Vagina (tissue), 2 donors: ENCODE results near the gene PHKG2. TPM values are rescaled to one million over a fixed set of nuclear protein-coding genes. Genes with fewer than 3 reads are reported as not detected.

ENCODE experiments used
- DNase-seq, 2 donors: peaks; one replicate each; pipeline ENCODE4 v3.0.0-alpha.2; 2017; ENCODE audit errors: extremely low spot score in 2 of 2
- H3K27ac ChIP-seq: fragments of 200-600 bp; sonication (generic); one replicate; pipeline ENCODE4 v1.5.1; 2019
- H3K27me3 ChIP-seq: fragments of 200-600 bp; sonication (generic); one replicate; pipeline ENCODE4 v1.5.1; 2019
- H3K36me3 ChIP-seq, 2 donors: fragments of 200-600 bp; sonication (generic); one replicate each; pipeline ENCODE4 v1.5.1; 2017 to 2019
- H3K4me1 ChIP-seq: fragments of 200-600 bp; sonication (generic); one replicate; pipeline ENCODE4 v1.5.1; 2019
- H3K4me3 ChIP-seq, 2 donors: fragments of 200-600 bp; sonication (generic); 1 replicate in 1 of 2; 2 replicates in 1 of 2; pipeline ENCODE4 v1.5.1; 2016 to 2019
- H3K9me3 ChIP-seq: fragments of 200-600 bp; sonication (generic); one replicate; pipeline ENCODE4 v1.5.1; 2019
- POLR2A ChIP-seq, 2 donors: fragments of 450-650 bp; IDR thresholded peaks; one replicate each; pipeline ENCODE4 v1.6.1; 2017; ENCODE audit warnings: antibody characterized with exemption in 2 of 2, mild to moderate bottlenecking in 2 of 2, moderate library complexity in 2 of 2
- POLR2AphosphoS5 ChIP-seq, 2 donors: sonication (generic); formaldehyde crosslinking; IDR thresholded peaks; one replicate each; pipeline ENCODE4 v1.9.0; 2017; ENCODE audit warnings: antibody characterized with exemption in 2 of 2, mild to moderate bottlenecking in 2 of 2, low read depth in 1 of 2; ENCODE audit not compliant: insufficient read depth in 1 of 2
- intact Hi-C: fragments of 100-400 bp; cut with DNase I; formaldehyde crosslinking; loops from one replicate; pipeline ENCODE4 v1.15.1; 2023
- total RNA-seq: library from RNA; depleted of rRNA; stranded (reverse); fragments of >200 nt; gene quantifications from one replicate; pipeline ENCODE4 v1.2.3, GENCODE V29; 2016
- TF ChIP-seq, protein P1 (sequence below), 3 experiments: fragments of 450-650 bp in 2 of 3; fragments of 200-600 bp in 1 of 3; sonication (generic) in 1 of 3; IDR thresholded peaks; one replicate each; pipeline ENCODE4 v1.5.1; 2017 to 2019; ENCODE audit warnings: antibody characterized with exemption in 3 of 3, mild to moderate bottlenecking in 2 of 3, moderate library complexity in 2 of 3

PHKG2 gene
- total RNA-seq, 1 donor from 2014 or later, result 32.9 TPM

DNA sequence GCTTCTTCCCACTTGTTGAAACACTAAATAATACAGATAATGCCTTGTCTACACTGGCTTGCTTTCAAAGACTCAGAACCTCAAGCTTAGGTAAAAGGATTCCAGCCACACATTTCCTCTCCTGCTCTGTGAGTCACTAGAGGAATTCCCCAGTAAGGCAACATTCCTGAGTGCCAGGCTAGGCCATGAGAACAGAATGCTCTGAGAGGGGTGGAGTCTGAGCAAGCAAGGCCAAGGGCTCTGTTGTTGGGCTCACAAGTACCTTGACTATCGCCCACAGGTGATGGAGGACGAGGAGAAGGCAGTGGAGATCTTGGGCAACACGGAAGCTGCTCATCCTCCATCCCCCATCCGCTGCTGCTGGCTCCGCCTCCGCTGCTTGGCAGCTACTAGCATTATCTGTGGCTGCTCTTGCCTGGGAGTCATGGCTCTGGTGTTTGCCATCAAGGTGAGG lies 6.7 kb upstream of the PHKG2 start:
- H3K36me3 ChIP-seq, result peaks cover 0 to 48% of the 10 kb centered on the region in 2 donors
- no peak for DNase-seq
- no peaks in the 10 kb centered on the region for H3K27me3 ChIP-seq
- H3K4me1 ChIP-seq, result peaks cover 22% of the 10 kb centered on the region
- intact Hi-C loops, result no loop called here
- H3K4me3 ChIP-seq, result peak overlapping the region in 1 of 2 donors; percentile 24
- H3K27ac ChIP-seq, result peak overlapping the region; percentile 74
- TF ChIP-seq, protein P1, sequence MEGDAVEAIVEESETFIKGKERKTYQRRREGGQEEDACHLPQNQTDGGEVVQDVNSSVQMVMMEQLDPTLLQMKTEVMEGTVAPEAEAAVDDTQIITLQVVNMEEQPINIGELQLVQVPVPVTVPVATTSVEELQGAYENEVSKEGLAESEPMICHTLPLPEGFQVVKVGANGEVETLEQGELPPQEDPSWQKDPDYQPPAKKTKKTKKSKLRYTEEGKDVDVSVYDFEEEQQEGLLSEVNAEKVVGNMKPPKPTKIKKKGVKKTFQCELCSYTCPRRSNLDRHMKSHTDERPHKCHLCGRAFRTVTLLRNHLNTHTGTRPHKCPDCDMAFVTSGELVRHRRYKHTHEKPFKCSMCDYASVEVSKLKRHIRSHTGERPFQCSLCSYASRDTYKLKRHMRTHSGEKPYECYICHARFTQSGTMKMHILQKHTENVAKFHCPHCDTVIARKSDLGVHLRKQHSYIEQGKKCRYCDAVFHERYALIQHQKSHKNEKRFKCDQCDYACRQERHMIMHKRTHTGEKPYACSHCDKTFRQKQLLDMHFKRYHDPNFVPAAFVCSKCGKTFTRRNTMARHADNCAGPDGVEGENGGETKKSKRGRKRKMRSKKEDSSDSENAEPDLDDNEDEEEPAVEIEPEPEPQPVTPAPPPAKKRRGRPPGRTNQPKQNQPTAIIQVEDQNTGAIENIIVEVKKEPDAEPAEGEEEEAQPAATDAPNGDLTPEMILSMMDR (IDR thresholded peaks at IDR 0.05), result no peak
- TF ChIP-seq POLR2AphosphoS5 (IDR thresholded peaks at IDR 0.05; ENCODE audit: insufficient read depth in 1 of 2, low read depth in 1 of 2) (peak; percentile 53 to 76), POLR2A (IDR thresholded peaks at IDR 0.05) (no peak)
- H3K9me3 ChIP-seq, result no peaks in the 10 kb centered on the region

DNA sequence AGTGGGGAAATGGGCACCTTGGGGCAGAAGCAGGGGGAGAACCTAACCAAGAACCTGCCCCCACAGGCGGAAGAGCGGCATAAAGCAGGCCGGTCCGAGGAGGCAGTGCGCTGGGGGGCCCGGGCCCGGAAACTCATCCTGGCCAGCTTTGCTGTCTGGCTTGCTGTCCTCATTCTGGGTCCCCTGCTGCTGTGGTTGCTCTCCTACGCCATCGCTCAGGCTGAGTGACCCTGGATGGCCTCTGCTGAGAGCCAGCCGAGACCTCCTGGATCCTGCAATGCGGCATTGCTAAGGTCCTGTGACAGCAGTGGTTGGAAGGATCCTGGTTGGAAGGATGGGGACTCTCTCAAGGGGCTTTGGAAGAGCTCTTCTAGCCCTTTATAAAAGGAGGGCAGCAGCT lies 4.5 kb upstream of the PHKG2 start:
- Histone ChIP-seq H3K27me3 (no peaks in the 10 kb centered on the region), H3K36me3 (peaks cover 0 to 26% of the 10 kb centered on the region in 2 donors), H3K4me1 (peaks cover 30% of the 10 kb centered on the region), H3K4me3 (no peak overlapping the region), H3K27ac (peak overlapping the region; percentile 42), H3K9me3 (no peaks in the 10 kb centered on the region)
- intact Hi-C loops, result no loop called here
- no peak for TF ChIP-seq POLR2AphosphoS5 (IDR thresholded peaks at IDR 0.05; ENCODE audit: insufficient read depth in 1 of 2, low read depth in 1 of 2)
- no peak for TF ChIP-seq POLR2A (IDR thresholded peaks at IDR 0.05)
- TF ChIP-seq, protein P1 (IDR thresholded peaks at IDR 0.05), result no peak
- DNase-seq, result no peak

DNA sequence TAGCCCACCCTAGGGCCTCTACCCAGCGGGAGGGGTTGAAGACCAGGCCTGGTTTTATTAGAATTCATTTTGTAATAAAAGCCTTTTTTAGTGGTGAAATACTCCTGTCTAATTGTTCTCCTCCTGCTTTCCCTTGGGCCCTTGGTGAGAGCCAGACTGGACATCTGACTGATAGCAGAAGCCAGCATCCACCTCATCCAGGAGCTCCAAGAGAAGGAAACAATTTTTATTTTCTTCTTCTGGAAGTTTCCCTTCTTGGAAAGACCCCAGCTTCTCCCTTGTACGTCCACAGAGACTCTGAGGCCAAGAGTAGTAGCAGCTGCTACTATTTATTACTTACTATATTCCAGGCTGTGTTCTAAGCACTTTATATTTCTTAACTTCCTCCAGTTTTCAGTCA lies 4.0 kb upstream of the PHKG2 start:
- Histone ChIP-seq H3K4me3 (no peak overlapping the region), H3K9me3 (no peaks in the 10 kb centered on the region), H3K36me3 (peaks cover 0 to 21% of the 10 kb centered on the region in 2 donors), H3K27ac (peak overlapping the region; percentile 42), H3K27me3 (no peaks in the 10 kb centered on the region), H3K4me1 (peaks cover 35% of the 10 kb centered on the region)
- intact Hi-C loops, result no loop called here
- no peak for DNase-seq
- no peak for TF ChIP-seq POLR2A (IDR thresholded peaks at IDR 0.05)
- TF ChIP-seq POLR2AphosphoS5 (IDR thresholded peaks at IDR 0.05; ENCODE audit: insufficient read depth in 1 of 2, low read depth in 1 of 2), result no peak
- TF ChIP-seq, protein P1 (IDR thresholded peaks at IDR 0.05), result no peak

DNA sequence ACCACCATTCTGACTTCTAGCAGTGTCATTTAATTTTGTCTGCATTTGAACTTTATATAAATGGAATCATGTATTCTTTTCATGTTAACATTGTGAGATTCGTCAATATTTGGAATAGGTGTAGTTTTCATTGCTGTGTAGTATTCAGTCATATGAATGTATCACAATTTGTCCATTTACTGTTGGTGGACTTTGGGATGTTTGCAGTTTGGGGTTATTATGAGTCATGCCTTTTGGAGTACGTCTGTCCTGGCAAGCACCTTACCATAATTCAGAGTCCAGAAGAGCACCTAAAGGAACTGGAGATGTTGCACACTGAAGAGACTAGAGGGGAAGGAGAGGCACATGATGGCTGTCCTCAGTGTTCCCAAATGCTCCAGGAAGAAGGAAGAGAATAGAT lies 3.1 kb upstream of the PHKG2 start:
- Histone ChIP-seq H3K4me1 (peaks cover 32% of the 10 kb centered on the region), H3K27me3 (no peaks in the 10 kb centered on the region), H3K4me3 (no peak overlapping the region), H3K9me3 (no peaks in the 10 kb centered on the region), H3K27ac (no peak overlapping the region), H3K36me3 (peaks cover 0 to 16% of the 10 kb centered on the region in 2 donors)
- TF ChIP-seq POLR2AphosphoS5 (IDR thresholded peaks at IDR 0.05; ENCODE audit: insufficient read depth in 1 of 2, low read depth in 1 of 2) (no peak), POLR2A (IDR thresholded peaks at IDR 0.05) (no peak)
- TF ChIP-seq, protein P1 (IDR thresholded peaks at IDR 0.05), result no peak
- intact Hi-C loops, result no loop called here
- DNase-seq, result no peak

DNA sequence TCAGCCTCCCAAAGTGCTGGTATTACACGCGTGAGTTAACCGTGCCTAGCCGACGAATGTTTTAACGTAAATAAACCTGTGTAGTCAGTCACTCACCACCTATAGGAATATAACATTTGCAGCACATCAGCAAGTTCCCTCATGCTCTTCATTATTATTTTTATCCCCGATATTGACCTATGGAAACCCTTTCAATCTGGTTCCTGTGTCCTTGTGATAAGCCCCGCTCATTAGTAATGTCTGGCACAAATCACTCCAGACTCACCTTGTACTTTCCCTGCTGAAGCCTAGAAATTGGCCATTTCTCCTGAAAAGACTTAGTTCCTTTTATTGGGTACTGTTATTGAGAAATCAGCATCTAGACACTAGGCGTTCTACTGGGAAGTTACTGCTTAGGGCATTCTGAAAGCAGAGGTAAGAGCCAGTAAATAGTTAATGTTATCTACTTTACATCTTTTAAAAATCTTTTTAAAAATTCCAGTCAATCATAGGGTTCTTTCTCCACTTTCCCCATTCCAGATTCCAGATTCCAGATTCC lies 1.5 kb upstream of the PHKG2 start:
- H3K36me3 ChIP-seq, result peaks cover 0 to 26% of the 10 kb centered on the region in 2 donors
- intact Hi-C loops, result no loop called here
- no peaks in the 10 kb centered on the region for H3K27me3 ChIP-seq

More for the DNA sequence above, 1.5 kb upstream of the PHKG2 start:
- Histone ChIP-seq H3K9me3 (no peaks in the 10 kb centered on the region), H3K4me1 (peaks cover 19% of the 10 kb centered on the region), H3K27ac (no peak overlapping the region), H3K4me3 (no peak overlapping the region)
- TF ChIP-seq POLR2AphosphoS5 (IDR thresholded peaks at IDR 0.05; ENCODE audit: insufficient read depth in 1 of 2, low read depth in 1 of 2), result no peak
- no peak for TF ChIP-seq POLR2A (IDR thresholded peaks at IDR 0.05)
- TF ChIP-seq, protein P1 (IDR thresholded peaks at IDR 0.05), result no peak
- DNase-seq, result no peak
